Measurements from ENCODE around the gene FSD1. TPM values are rescaled to one million over a fixed set of nuclear protein-coding genes. Genes with fewer than 3 reads are reported as not detected.

Gene FSD1
- total RNA-seq, 2 donors from 2014 or later = not detected

- Histone ChIP-seq H3K36me3 (replicated peaks in 1 of 2; ENCODE audit: insufficient read depth in 1 of 2, low read depth in 2 of 2) (no peaks in the 10 kb centered on the region), H3K4me3 (no peak overlapping the region), H3K9me3 (no peaks in the 10 kb centered on the region), H3K4me1 (peaks cover 5% of the 10 kb centered on the region), H3K27me3 (peaks cover 0 to 9% of the 10 kb centered on the region in 2 donors), H3K27ac (no peak overlapping the region)
- no peak for TF ChIP-seq POLR2A (IDR thresholded peaks at IDR 0.05)
- TF ChIP-seq, protein P1, sequence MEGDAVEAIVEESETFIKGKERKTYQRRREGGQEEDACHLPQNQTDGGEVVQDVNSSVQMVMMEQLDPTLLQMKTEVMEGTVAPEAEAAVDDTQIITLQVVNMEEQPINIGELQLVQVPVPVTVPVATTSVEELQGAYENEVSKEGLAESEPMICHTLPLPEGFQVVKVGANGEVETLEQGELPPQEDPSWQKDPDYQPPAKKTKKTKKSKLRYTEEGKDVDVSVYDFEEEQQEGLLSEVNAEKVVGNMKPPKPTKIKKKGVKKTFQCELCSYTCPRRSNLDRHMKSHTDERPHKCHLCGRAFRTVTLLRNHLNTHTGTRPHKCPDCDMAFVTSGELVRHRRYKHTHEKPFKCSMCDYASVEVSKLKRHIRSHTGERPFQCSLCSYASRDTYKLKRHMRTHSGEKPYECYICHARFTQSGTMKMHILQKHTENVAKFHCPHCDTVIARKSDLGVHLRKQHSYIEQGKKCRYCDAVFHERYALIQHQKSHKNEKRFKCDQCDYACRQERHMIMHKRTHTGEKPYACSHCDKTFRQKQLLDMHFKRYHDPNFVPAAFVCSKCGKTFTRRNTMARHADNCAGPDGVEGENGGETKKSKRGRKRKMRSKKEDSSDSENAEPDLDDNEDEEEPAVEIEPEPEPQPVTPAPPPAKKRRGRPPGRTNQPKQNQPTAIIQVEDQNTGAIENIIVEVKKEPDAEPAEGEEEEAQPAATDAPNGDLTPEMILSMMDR (IDR thresholded peaks at IDR 0.05) = no peak
- no peak for DNase-seq
- intact Hi-C loops (cut with DNase I) = no loop called here
- 36 to 43% methylated on average over 18 of the region's 18 CpGs for WGBS, 2 donors
- no peak for ATAC-seq
These were observed 420 bp upstream of the FSD1 start for GRCh38 chr19:4303819-4304537.

DNA sequence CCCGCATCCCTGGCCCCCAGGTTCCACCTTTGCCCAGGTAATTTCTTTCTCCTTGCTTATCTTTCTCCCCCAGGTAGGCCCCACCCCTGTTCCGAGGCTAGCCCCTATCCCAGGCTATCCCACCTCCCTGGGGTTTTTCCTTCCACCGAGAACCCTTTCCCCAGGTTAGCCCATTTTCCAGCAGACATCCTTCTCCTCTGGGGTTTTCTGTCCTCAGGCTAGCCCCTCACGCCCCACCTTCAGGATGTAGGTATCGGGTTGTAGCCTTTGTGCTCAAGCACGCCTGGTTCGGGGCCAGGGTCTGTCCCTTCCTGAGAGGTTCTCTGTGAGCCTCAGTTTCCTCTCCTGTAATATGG, 837 bp downstream of the FSD1 start:
- H3K4me3 ChIP-seq = no peak overlapping the region
- no peak for DNase-seq
- H3K9me3 ChIP-seq = no peaks in the 10 kb centered on the region
- no peak overlapping the region for H3K27ac ChIP-seq
- H3K27me3 ChIP-seq = peaks cover 0 to 9% of the 10 kb centered on the region in 2 donors
- H3K4me1 ChIP-seq = peaks cover 5% of the 10 kb centered on the region
- ATAC-seq = no peak
- intact Hi-C loops (cut with DNase I) = no loop called here
- WGBS, 2 donors = 47 to 57% methylated on average over 3 to 7 of the region's 7 CpGs
- TF ChIP-seq POLR2A (IDR thresholded peaks at IDR 0.05) = no peak
- TF ChIP-seq, protein P1 (IDR thresholded peaks at IDR 0.05) = no peak
- H3K36me3 ChIP-seq (replicated peaks in 1 of 2; ENCODE audit: insufficient read depth in 1 of 2, low read depth in 2 of 2) = no peaks in the 10 kb centered on the region

- Histone ChIP-seq H3K36me3 (replicated peaks in 1 of 2; ENCODE audit: insufficient read depth in 1 of 2, low read depth in 2 of 2) (no peaks in the 10 kb centered on the region), H3K4me3 (no peak overlapping the region), H3K27ac (no peak overlapping the region), H3K9me3 (no peaks in the 10 kb centered on the region), H3K27me3 (peaks cover 0 to 9% of the 10 kb centered on the region in 2 donors), H3K4me1 (peaks cover 5% of the 10 kb centered on the region)
- ATAC-seq = no peak
- WGBS, 2 donors = 59 to 68% methylated on average over 4 to 14 of the region's 16 CpGs
- no peak for DNase-seq
- intact Hi-C loops (cut with DNase I) = no loop called here
- TF ChIP-seq POLR2A (IDR thresholded peaks at IDR 0.05) = no peak
- TF ChIP-seq, protein P1 (IDR thresholded peaks at IDR 0.05) = peak in 1 of 7 experiments; percentile 15
These were observed 1.3 kb downstream of the FSD1 start for GRCh38 chr19:4305659-4306058.

DNA sequence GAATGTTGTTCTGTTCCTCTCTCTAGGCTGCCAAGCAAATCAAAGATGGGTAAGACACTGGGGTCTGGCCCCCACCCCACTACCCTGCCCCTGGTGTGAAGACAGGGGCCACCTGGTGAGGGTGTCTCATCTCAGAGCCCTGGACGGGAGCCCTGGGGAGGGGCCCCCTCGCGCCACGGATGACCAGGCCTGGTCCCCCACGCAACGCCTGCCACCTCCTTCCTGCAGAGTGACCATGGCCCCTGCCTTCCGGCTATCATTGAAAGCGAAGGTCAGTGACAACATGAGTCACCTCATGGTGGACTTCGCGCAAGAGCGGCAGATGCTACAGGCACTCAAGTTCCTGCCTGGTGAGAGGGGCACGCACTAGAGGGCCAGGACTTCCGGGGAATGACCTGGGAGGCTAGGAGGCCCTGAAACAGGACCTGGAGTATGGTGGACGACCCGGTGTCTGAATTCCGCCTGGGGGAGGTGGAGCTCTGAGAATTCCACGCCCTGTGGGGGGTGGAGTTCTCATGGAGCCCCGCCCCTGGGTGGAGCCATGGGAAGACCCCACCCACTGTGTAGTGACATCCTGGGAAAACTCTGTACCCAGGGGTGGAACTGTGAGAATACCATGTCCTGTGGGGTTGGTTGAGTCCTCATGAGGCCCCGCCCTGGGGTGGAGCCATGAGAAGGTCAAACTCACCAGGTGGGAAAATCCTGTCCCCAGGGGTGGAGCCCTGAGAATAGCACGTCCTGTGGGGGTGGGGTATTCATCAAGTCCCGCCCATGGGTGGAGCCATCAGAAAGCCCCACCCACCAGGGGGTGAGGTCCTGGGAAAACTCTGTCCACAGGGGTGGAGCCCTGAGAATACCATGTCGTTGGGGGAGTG, 6.1 kb downstream of the FSD1 start:
- H3K4me1 ChIP-seq = no peaks in the 10 kb centered on the region
- TF ChIP-seq, protein P1 (IDR thresholded peaks at IDR 0.05) = no peak
- no peak for TF ChIP-seq POLR2A (IDR thresholded peaks at IDR 0.05)
- no peaks in the 10 kb centered on the region for H3K9me3 ChIP-seq
- H3K27me3 ChIP-seq = no peaks in the 10 kb centered on the region
- H3K27ac ChIP-seq = no peak overlapping the region
- intact Hi-C loops (cut with DNase I) = no loop called here
- ATAC-seq (no peak), DNase-seq (no peak)
- no peaks in the 10 kb centered on the region for H3K36me3 ChIP-seq (replicated peaks in 1 of 2; ENCODE audit: insufficient read depth in 1 of 2, low read depth in 2 of 2)
- 73 to 81% methylated on average over 6 to 22 of the region's 22 CpGs for WGBS, 2 donors
- H3K4me3 ChIP-seq = no peak overlapping the region
